ENCODE results near the gene TASP1. TPM values are rescaled to one million over a fixed set of nuclear protein-coding genes. Genes with fewer than 3 reads are reported as not detected.

TASP1 gene
- total and polyA plus RNA-seq, 10 of the 15 experiments (the other 5 are each of a cell fraction or from before 2014, with no cell fraction given), result 7.4 to 17.8 (median 10.5) TPM

GRCh38 chr20:13493143-13493542 is 145.6 kb downstream of the TASP1 start:
- Histone ChIP-seq H4K20me1 (ENCODE audit: control insufficient read depth, insufficient read depth) (no peaks in the 10 kb centered on the region), H3K27me3 (replicated peaks in 1 of 2; ENCODE audit: control insufficient read depth in 2 of 2, insufficient read depth in 2 of 2, low read length in 1 of 2) (no peaks in the 10 kb centered on the region), H3K4me2 (ENCODE audit: control insufficient read depth, insufficient read depth) (no peak overlapping the region), H3K36me3 (ENCODE audit: control insufficient read depth in 2 of 2, insufficient read depth in 2 of 2, low read length in 1 of 2) (no peaks in the 10 kb centered on the region), H3K4me1 (ENCODE audit: control insufficient read depth, insufficient read depth, low read length) (no peaks in the 10 kb centered on the region), H2AFZ (ENCODE audit: control insufficient read depth, low read depth, low read length) (no peak overlapping the region), H3K4me3 (no peak overlapping the region), H3K79me2 (ENCODE audit: control insufficient read depth, insufficient read depth, low read length) (no peaks in the 10 kb centered on the region), H3K9ac (ENCODE audit: control insufficient read depth, insufficient read depth, low read length) (no peak overlapping the region), H3K9me3 (replicated peaks; ENCODE audit: control insufficient read depth, insufficient read depth, low read length) (no peaks in the 10 kb centered on the region), H3K27ac (ENCODE audit: control insufficient read depth, insufficient read depth) (no peak overlapping the region)
- no peak for TF ChIP-seq IRF5 (IDR thresholded peaks at IDR 0.05; ENCODE audit: borderline replicate concordance)
- TF ChIP-seq LARP7 (IDR thresholded peaks at IDR 0.05), result no peak
- no peak for TF ChIP-seq ESRRA (IDR thresholded peaks at IDR 0.05; ENCODE audit: low read length)
- TF ChIP-seq KLF5 (IDR thresholded peaks at IDR 0.05; ENCODE audit: partially characterized antibody), result no peak
- no peak for TF ChIP-seq SIX5 (IDR thresholded peaks at IDR 0.05; ENCODE audit: low read depth, low read length, severe bottlenecking)
- no peak for TF ChIP-seq FOS (IDR thresholded peaks at IDR 0.05; ENCODE audit: borderline replicate concordance, extremely low read depth, insufficient read length)
- TF ChIP-seq IRF3 (IDR thresholded peaks at IDR 0.05), result no peak
- in situ Hi-C loops (cut with MboI) (no loop called here), intact Hi-C loops (cut with micrococcal nuclease; ENCODE audit: unreplicated experiment) (no loop called here)
- ChIA-PET RAD21 (ENCODE audit: unreplicated experiment) (no interaction called here), SMC1A (ENCODE audit: uncharacterized antibody, unreplicated experiment) (interaction anchor here (1.2 to 1.5 kb wide), 2 partner anchors 34 to 45 kb away, joined by 3 read pairs; no protein-coding TSS in a partner anchor), POLR2A (no interaction called here), CTCF (no interaction called here)
- DNase-seq (ENCODE audit: low read depth, low spot score) (no peak), ATAC-seq (no peak), FAIRE-seq (no peak)
- WGBS (ENCODE audit: insufficient coverage, insufficient replicate concordance, low lambda C conversion rate, missing lambda C conversion rate), result 69% methylated on average over 2 of the region's 2 CpGs
- BruUV-seq (replicated peaks), result no TSS peak

All from GM12878 (cell line).